Measurements from ENCODE around the gene ZNF385D.

DNA sequence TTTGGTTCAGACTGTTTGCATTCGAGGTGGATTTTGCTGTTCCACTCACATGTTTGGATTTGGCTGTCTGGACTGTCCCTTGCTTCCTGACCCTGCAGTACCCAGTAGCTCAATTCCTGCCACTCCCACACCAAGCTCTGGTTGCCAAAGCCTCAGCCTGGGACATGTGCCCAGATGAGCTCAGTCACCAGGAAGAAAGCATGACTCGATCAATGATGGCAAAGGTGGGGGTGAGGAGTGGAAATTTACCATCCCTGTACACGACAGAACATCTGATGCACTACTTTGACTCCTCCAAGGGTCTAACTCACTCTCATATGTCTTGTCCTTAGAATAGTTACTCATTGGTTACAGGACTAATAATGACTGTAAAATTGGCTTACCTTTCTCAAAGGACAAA lies 45.2 kb downstream of the ZNF385D start:
- TF ChIP-seq CTCF (IDR thresholded peaks at IDR 0.05; ENCODE audit: borderline replicate concordance, extremely low read depth, low read length, poor library complexity, severe bottlenecking), result no peak
- TF ChIP-seq EZH2 (IDR thresholded peaks at IDR 0.05; ENCODE audit: borderline replicate concordance, low read depth, low read length, severe bottlenecking), result no peak
